Neural cell (in vitro differentiated cells): ENCODE measurements around the gene OPN4. TPM values are rescaled to one million over a fixed set of nuclear protein-coding genes. Genes with fewer than 3 reads are reported as not detected.

ENCODE experiments used
- H2AFZ ChIP-seq: fragments of 200-600, 300-800 bp; sonication (generic), shearing (Covaris generic); 2 replicates; pipeline ENCODE4 v1.6.0; 2014; ENCODE audit warnings: low read depth, mild to moderate bottlenecking, antibody characterized with exemption, low read length, moderate library complexity
- H3F3A ChIP-seq: fragments of 200-600 bp; shearing (Covaris generic); 2 replicates; pipeline ENCODE4 v1.6.1; 2016; ENCODE audit warnings: mild to moderate bottlenecking, moderate library complexity, mixed read lengths, antibody characterized with exemption, low read length; ENCODE audit not compliant: insufficient read depth, poor library complexity, severe bottlenecking
- H3K27ac ChIP-seq: fragments of 200-600, 300-800 bp; sonication (generic), shearing (Covaris generic); 2 replicates; pipeline ENCODE4 v1.5.1; 2014; ENCODE audit warnings: mild to moderate bottlenecking, low read length, moderate library complexity
- H3K27me3 ChIP-seq: fragments of 300-800, 200-600 bp; sonication (generic), shearing (Covaris generic); 2 replicates; pipeline ENCODE4 v1.6.0; 2014; ENCODE audit warnings: mild to moderate bottlenecking, low read depth, low read length, moderate library complexity; ENCODE audit not compliant: insufficient read depth
- H3K36me3 ChIP-seq: fragments of 300-800, 200-600 bp; sonication (generic), shearing (Covaris generic); 2 replicates; pipeline ENCODE4 v1.5.1; 2014; ENCODE audit warnings: mild to moderate bottlenecking, antibody characterized with exemption, low read length, moderate library complexity; ENCODE audit not compliant: insufficient read depth
- H3K4me2 ChIP-seq: fragments of 300-800, 200-600 bp; sonication (generic), shearing (Covaris generic); 2 replicates; pipeline ENCODE4 v1.6.0; 2014; ENCODE audit warnings: mild to moderate bottlenecking, low read length
- H3K4me3 ChIP-seq: fragments of 300-800, 200-600 bp; sonication (generic), shearing (Covaris generic); 2 replicates; pipeline ENCODE4 v1.5.1; 2014; ENCODE audit warnings: mild to moderate bottlenecking, low read length, moderate library complexity
- H3K79me2 ChIP-seq: fragments of 200-600 bp; shearing (Covaris generic); replicated peaks from 2 replicates; pipeline ENCODE4 v1.6.0; 2014; ENCODE audit warnings: mild to moderate bottlenecking, low read length, moderate library complexity; ENCODE audit not compliant: insufficient read depth
- H3K9ac ChIP-seq: fragments of 300-800, 200-600 bp; sonication (generic), shearing (Covaris generic); 2 replicates; pipeline ENCODE4 v1.6.1; 2016; ENCODE audit warnings: mild to moderate bottlenecking, low read length, mixed read lengths
- H3K9me2 ChIP-seq: fragments of 200-600 bp; shearing (Covaris generic); 2 replicates; pipeline ENCODE4 v1.6.1; 2016; ENCODE audit warnings: mild to moderate bottlenecking, low read length, mixed read lengths; ENCODE audit not compliant: insufficient read depth
- H3K9me3 ChIP-seq: fragments of 200-600, 300-800 bp; sonication (generic), shearing (Covaris generic); 2 replicates; pipeline ENCODE4 v1.6.1; 2016; ENCODE audit warnings: mild to moderate bottlenecking, mixed run types, low read length, moderate library complexity, mixed read lengths
- H4K20me1 ChIP-seq: fragments of 200-600 bp; shearing (Covaris generic); 2 replicates; pipeline ENCODE4 v1.6.1; 2016; ENCODE audit warnings: mild to moderate bottlenecking, mixed run types; ENCODE audit not compliant: insufficient read depth
- EP300 ChIP-seq: fragments of 450-650 bp; conservative IDR thresholded peaks from 2 replicates; pipeline ENCODE4 v1.6.1; 2014; ENCODE audit warnings: antibody characterized with exemption, mild to moderate bottlenecking, moderate library complexity; ENCODE audit not compliant: poor library complexity, severe bottlenecking
- EZH2 ChIP-seq: fragments of 200-600, 300-800 bp; shearing (Covaris generic), sonication (generic); IDR thresholded peaks from 2 replicates; pipeline ENCODE4 v1.6.1; 2014; ENCODE audit warnings: antibody characterized with exemption, low read length, borderline replicate concordance, mild to moderate bottlenecking; ENCODE audit not compliant: insufficient read depth, poor library complexity, severe bottlenecking
- MXI1 ChIP-seq: fragments of 450-650 bp; conservative IDR thresholded peaks from 2 replicates; pipeline ENCODE4 v1.6.1; 2014; ENCODE audit warnings: antibody characterized with exemption, mild to moderate bottlenecking; ENCODE audit not compliant: poor library complexity, severe bottlenecking
- POLR2AphosphoS5 ChIP-seq: IDR thresholded peaks from 2 replicates; pipeline ENCODE4 v1.6.1; 2012
- RAD21 ChIP-seq: fragments of 450-650 bp; conservative IDR thresholded peaks from 2 replicates; pipeline ENCODE4 v1.6.1; 2014; ENCODE audit warnings: antibody characterized with exemption, mild to moderate bottlenecking, moderate library complexity
- SMC3 ChIP-seq: fragments of 450-650 bp; conservative IDR thresholded peaks from 2 replicates; pipeline ENCODE4 v1.6.1; 2014; ENCODE audit warnings: antibody characterized with exemption, mild to moderate bottlenecking, moderate library complexity; ENCODE audit not compliant: poor library complexity
- TAF1 ChIP-seq: IDR thresholded peaks from 2 replicates; pipeline ENCODE4 v1.6.1; 2012; ENCODE audit warnings: low read depth
- polyA plus RNA-seq: library from polyadenylated mRNA; depleted of rRNA; stranded (reverse); fragments of >200 nt; gene quantifications from 2 replicates; pipeline ENCODE4 v1.2.3, GENCODE V29; 2014
- TF ChIP-seq, protein P1 (sequence below): fragments of 450-650 bp; IDR thresholded peaks from 2 replicates; pipeline ENCODE4 v1.5.1; 2014; ENCODE audit warnings: antibody characterized with exemption, mild to moderate bottlenecking, moderate library complexity; ENCODE audit not compliant: poor library complexity, severe bottlenecking
- TF ChIP-seq, protein P2 (sequence below): IDR thresholded peaks from 2 replicates; pipeline ENCODE4 v1.6.1; 2012; ENCODE audit warnings: borderline replicate concordance

Gene OPN4
- polyA plus RNA-seq, 1 donor from 2014 or later: not detected

DNA sequence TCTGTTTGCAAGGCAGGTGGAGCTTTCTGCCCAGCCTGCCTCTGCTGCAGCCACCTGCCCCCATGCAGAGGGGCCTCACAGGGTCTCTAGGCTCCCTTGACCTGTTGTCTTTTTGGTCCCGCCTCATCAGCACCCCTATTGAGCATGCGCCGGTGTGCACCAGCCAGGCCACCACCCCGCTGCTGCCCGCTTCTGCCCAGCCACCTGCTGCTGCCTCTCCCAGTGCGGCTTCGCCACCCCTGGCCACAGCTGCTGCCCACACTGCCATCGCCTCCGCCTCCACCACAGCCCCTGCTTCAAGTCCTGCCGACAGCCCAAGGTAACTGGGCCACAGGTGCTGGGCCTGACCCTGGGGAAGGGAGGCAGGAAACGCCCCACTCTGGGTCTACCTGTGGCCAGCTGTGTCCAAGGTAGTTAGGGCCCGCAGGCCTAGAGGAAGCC, 52.1 kb downstream of the OPN4 start:
- no peak overlapping the region for H3K4me2 ChIP-seq
- no peaks in the 10 kb centered on the region for H3K79me2 ChIP-seq
- no peaks in the 10 kb centered on the region for H3K9me2 ChIP-seq
- H3K9ac ChIP-seq: no peak overlapping the region
- H2AFZ ChIP-seq: no peak overlapping the region
- no peaks in the 10 kb centered on the region for H3K27me3 ChIP-seq
- no peak overlapping the region for H3K27ac ChIP-seq
- no peaks in the 10 kb centered on the region for H3F3A ChIP-seq
- no peak for TF ChIP-seq POLR2AphosphoS5
- no peak for TF ChIP-seq RAD21
- no peak for TF ChIP-seq EZH2
- no peak for TF ChIP-seq TAF1
- no peak for TF ChIP-seq SMC3
- no peak for TF ChIP-seq EP300
- no peak for TF ChIP-seq MXI1
- TF ChIP-seq, protein P1, sequence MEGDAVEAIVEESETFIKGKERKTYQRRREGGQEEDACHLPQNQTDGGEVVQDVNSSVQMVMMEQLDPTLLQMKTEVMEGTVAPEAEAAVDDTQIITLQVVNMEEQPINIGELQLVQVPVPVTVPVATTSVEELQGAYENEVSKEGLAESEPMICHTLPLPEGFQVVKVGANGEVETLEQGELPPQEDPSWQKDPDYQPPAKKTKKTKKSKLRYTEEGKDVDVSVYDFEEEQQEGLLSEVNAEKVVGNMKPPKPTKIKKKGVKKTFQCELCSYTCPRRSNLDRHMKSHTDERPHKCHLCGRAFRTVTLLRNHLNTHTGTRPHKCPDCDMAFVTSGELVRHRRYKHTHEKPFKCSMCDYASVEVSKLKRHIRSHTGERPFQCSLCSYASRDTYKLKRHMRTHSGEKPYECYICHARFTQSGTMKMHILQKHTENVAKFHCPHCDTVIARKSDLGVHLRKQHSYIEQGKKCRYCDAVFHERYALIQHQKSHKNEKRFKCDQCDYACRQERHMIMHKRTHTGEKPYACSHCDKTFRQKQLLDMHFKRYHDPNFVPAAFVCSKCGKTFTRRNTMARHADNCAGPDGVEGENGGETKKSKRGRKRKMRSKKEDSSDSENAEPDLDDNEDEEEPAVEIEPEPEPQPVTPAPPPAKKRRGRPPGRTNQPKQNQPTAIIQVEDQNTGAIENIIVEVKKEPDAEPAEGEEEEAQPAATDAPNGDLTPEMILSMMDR: no peak
- TF ChIP-seq, protein P2, sequence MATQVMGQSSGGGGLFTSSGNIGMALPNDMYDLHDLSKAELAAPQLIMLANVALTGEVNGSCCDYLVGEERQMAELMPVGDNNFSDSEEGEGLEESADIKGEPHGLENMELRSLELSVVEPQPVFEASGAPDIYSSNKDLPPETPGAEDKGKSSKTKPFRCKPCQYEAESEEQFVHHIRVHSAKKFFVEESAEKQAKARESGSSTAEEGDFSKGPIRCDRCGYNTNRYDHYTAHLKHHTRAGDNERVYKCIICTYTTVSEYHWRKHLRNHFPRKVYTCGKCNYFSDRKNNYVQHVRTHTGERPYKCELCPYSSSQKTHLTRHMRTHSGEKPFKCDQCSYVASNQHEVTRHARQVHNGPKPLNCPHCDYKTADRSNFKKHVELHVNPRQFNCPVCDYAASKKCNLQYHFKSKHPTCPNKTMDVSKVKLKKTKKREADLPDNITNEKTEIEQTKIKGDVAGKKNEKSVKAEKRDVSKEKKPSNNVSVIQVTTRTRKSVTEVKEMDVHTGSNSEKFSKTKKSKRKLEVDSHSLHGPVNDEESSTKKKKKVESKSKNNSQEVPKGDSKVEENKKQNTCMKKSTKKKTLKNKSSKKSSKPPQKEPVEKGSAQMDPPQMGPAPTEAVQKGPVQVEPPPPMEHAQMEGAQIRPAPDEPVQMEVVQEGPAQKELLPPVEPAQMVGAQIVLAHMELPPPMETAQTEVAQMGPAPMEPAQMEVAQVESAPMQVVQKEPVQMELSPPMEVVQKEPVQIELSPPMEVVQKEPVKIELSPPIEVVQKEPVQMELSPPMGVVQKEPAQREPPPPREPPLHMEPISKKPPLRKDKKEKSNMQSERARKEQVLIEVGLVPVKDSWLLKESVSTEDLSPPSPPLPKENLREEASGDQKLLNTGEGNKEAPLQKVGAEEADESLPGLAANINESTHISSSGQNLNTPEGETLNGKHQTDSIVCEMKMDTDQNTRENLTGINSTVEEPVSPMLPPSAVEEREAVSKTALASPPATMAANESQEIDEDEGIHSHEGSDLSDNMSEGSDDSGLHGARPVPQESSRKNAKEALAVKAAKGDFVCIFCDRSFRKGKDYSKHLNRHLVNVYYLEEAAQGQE: no peak
- no peaks in the 10 kb centered on the region for H4K20me1 ChIP-seq
- H3K36me3 ChIP-seq: no peaks in the 10 kb centered on the region
- no peak overlapping the region for H3K4me3 ChIP-seq
- no peaks in the 10 kb centered on the region for H3K9me3 ChIP-seq

DNA sequence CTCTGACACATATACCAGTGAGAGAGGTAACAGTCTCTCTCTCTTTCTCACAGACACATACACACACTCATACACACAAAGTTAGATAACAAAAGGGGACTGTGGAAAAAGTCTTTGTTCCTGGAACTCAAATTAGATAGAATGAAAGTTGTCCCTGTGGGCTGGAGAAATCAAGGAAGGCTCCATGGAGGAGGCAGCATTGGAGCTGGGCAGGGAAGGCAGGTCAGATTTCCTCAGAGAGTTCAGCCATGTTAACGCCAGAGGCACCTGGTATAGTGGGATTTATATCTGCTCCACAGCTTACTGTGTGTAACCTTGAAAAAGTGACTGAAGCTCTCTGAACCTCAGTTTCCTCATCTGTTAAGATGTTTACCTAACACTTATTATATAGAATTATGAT, 52.6 kb downstream of the OPN4 start:
- Histone ChIP-seq H3K79me2 (no peaks in the 10 kb centered on the region), H3F3A (no peaks in the 10 kb centered on the region), H3K4me2 (no peak overlapping the region), H3K9me3 (no peaks in the 10 kb centered on the region), H4K20me1 (no peaks in the 10 kb centered on the region), H3K9ac (no peak overlapping the region), H3K27me3 (peaks cover under 1% of the 10 kb centered on the region), H2AFZ (no peak overlapping the region), H3K36me3 (no peaks in the 10 kb centered on the region), H3K27ac (no peak overlapping the region), H3K9me2 (no peaks in the 10 kb centered on the region), H3K4me3 (no peak overlapping the region)
- TF ChIP-seq RAD21 (no peak), POLR2AphosphoS5 (no peak), EZH2 (no peak), EP300 (no peak), SMC3 (no peak), TAF1 (no peak)
- TF ChIP-seq, protein P2: no peak
- TF ChIP-seq, protein P1: no peak
